ENCODE data around the gene SLC22A15.

- TF ChIP-seq CTCF (IDR thresholded peaks at IDR 0.05) (no peak), POLR2A (IDR thresholded peaks at IDR 0.05) (no peak), POLR2AphosphoS5 (IDR thresholded peaks at IDR 0.05) (no peak), EP300 (IDR thresholded peaks at IDR 0.05) (no peak)
Observed at GRCh38 chr1:116099379-116099778, 123.1 kb downstream of the SLC22A15 start.
